Heart left ventricle (tissue), 13 donors: ENCODE results near the gene GHR.

Experiments used
- POLR2A ChIP-seq, 2 donors: fragments of 450-650 bp; IDR thresholded peaks; one replicate each; pipeline ENCODE4 v1.6.1; 2017; ENCODE audit warnings: antibody characterized with exemption in 2 of 2, mild to moderate bottlenecking in 2 of 2, moderate library complexity in 2 of 2
- TF ChIP-seq, protein P1 (sequence below), 12 donors: fragments of 200-600 bp; sonication (generic) in 4 of 12; IDR thresholded peaks; one replicate each; pipeline versions ENCODE4 v1.5.0 to v1.8.0; 2018 to 2022; ENCODE audit warnings: antibody characterized with exemption in 12 of 12, mild to moderate bottlenecking in 5 of 12
- donor health status: ischemic (EF 13 %, LVEDD 7.1; RV severe dilation, severe dysfunction).
- donor health status: DM: no; HTN: yes; CAD: no.
- donor health status: DM: no; HTN: no; CAD: no.
- donor health status: ischemic (EF 25% LVEDD 6.9; RV normal size, moderate dysfunction).
- donor health status: ischemic (EF 25% LVEDD 5.7; RV mildly dilated, moderate dysfunction).
- donor health status: ischemic (EF 35%, LVEDD 5.7; RV mildly dilated, moderate dysfunction).
- donor health status: nonischemic (EF 11% LVEDD 7.7; RV severe dilation, severe dysfunction).
- donor health status: DM: yes; HTN: yes; CAD: no.
- donor health status: PGD.
- donor health status: ischemic (EF 29% LVEDD 5.4; RV normal size, mild dysfunction).
- donor health status: nonischemic (EF 23%, LVEDD 6.1; RV moderate dilation, normal function).

DNA sequence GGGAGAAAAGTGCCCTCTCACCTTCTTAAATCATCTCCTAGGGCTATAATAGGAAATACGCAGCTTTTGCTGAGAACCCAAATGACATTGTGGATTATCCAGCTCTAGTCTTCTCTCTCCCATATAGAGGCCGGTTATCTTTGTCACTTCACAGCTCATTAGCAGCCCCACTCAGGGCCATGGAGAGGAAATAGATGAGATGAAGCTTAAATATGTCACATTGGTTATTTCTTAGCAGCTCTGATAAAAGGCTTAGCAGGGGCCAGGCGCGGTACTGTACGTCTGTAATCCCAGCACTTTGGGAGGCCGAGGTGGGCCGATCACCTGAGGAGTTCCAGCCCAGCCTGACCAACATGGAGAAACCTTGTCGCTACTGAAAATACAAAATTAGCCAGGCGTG, 90.0 kb downstream of the GHR start:
- no peak for TF ChIP-seq POLR2A (IDR thresholded peaks at IDR 0.05)
- TF ChIP-seq, protein P1, sequence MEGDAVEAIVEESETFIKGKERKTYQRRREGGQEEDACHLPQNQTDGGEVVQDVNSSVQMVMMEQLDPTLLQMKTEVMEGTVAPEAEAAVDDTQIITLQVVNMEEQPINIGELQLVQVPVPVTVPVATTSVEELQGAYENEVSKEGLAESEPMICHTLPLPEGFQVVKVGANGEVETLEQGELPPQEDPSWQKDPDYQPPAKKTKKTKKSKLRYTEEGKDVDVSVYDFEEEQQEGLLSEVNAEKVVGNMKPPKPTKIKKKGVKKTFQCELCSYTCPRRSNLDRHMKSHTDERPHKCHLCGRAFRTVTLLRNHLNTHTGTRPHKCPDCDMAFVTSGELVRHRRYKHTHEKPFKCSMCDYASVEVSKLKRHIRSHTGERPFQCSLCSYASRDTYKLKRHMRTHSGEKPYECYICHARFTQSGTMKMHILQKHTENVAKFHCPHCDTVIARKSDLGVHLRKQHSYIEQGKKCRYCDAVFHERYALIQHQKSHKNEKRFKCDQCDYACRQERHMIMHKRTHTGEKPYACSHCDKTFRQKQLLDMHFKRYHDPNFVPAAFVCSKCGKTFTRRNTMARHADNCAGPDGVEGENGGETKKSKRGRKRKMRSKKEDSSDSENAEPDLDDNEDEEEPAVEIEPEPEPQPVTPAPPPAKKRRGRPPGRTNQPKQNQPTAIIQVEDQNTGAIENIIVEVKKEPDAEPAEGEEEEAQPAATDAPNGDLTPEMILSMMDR (IDR thresholded peaks at IDR 0.05), result no peak
